ENCODE results near the gene KRTAP12-1.

DNA sequence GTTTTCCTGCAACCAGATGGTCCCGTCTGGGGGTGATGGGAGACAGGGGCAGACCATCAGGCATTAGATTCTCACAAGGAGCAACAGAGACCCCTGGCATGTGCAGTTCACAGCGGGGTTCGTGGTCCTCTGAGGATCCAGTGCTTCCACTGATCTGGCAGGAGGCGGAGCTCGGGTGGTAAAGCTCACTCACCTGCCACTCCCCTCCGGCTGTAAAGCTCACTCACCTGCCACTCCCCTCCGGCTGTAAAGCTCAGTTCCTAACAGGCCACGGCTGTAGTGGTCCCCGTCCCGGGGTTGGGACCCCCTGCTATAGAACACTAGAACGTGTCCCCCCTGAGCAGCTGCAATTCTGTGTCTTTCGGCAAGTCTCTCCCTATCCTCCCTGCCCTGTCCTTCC is 19.6 kb upstream of the KRTAP12-1 start:
- TF ChIP-seq GATA2 (IDR thresholded peaks at IDR 0.05; ENCODE audit: low read depth, low read length): no peak
- no peak for TF ChIP-seq GATA3 (IDR thresholded peaks at IDR 0.05; ENCODE audit: low read depth, low read length)

Data from SH-SY5Y (cell line).